HCT116 (cell line): ENCODE data around the gene OPRL1. TPM values are rescaled to one million over a fixed set of nuclear protein-coding genes. Genes with fewer than 3 reads are reported as not detected.

ENCODE experiments used
- ATAC-seq: fragments of 200-7000 bp; cut with Tn5 transposase; 2 replicates; pipeline ENCODE4 v1.9.1; 2020; ENCODE audit warnings: mild to moderate bottlenecking, moderate library complexity
- BruUV-seq: library from RNA; stranded (reverse); fragments of 400-500 nt; replicated peaks from 2 replicates; lab custom pipeline; 2021; lab: Mats Ljungman, UMichigan
- CTCF ChIA-PET: fragments of 300-600 bp; sonication (Branson Sonifier 250); formaldehyde crosslinking; loops from one replicate; lab custom pipeline; 2021; ENCODE audit warnings: antibody characterized with exemption; lab: Charles Lee
- POLR2A ChIA-PET: fragments of 300-600, 350-600 bp; sonication (Branson Sonifier 250); formaldehyde crosslinking; loops from one replicate; lab custom pipeline; 2021; ENCODE audit warnings: antibody characterized with exemption; lab: Charles Lee
- RAD21 ChIA-PET, 2 experiments: fragments of 300-600 bp; sonication (Branson Sonifier 250); formaldehyde crosslinking; loops; one replicate each; lab custom pipeline; 2023; ENCODE audit warnings: low total read pairs in 2 of 2; ENCODE audit not compliant: uncharacterized antibody in 2 of 2, unreplicated experiment in 2 of 2, low non-redundant PET in 1 of 2; lab: Charles Lee
- DNase-seq: peaks from one replicate; pipeline ENCODE4 v3.0.0-alpha.2; 2010; ENCODE audit warnings: low read depth, low spot score
- H2AFZ ChIP-seq: fragments of 200-600 bp; shearing (Covaris generic), sonication (generic); 2 replicates; pipeline ENCODE4 v1.6.1; 2017; ENCODE audit warnings: low read depth, mixed run types, mixed read lengths, antibody characterized with exemption, low read length; ENCODE audit not compliant: poor library complexity, severe bottlenecking
- H3K27ac ChIP-seq: 2 replicates; pipeline ENCODE4 v1.5.1; 2012; ENCODE audit warnings: low read depth, low read length
- H3K27me3 ChIP-seq: fragments of 200-600 bp; sonication (generic); 2 replicates; pipeline ENCODE4 v1.6.1; 2016; ENCODE audit warnings: mixed run types, low read length, mixed read lengths; ENCODE audit not compliant: insufficient read depth
- H3K36me3 ChIP-seq, 2 experiments: fragments of 200-500 bp in 1 of 2; fragments of 200-600 bp in 1 of 2; sonication (Bioruptor generic) in 1 of 2; sonication (generic) in 1 of 2; 2 replicates each; pipeline versions ENCODE4 v1.5.1 to v1.6.1; 2014 to 2016; ENCODE audit warnings: low read length in 2 of 2, inconsistent platforms in 1 of 2, mixed read lengths in 1 of 2, mixed run types in 1 of 2; ENCODE audit not compliant: insufficient read depth in 2 of 2, control insufficient read depth in 1 of 2
- H3K4me1 ChIP-seq, 2 experiments: fragments of 200-600 bp in 1 of 2; sonication (generic) in 1 of 2; 2 replicates each; pipeline versions ENCODE4 v1.5.1 to v1.6.1; 2012 to 2017; ENCODE audit warnings: low read length in 2 of 2, inconsistent platforms in 1 of 2, mild to moderate bottlenecking in 1 of 2, mixed read lengths in 1 of 2, mixed run types in 1 of 2, moderate library complexity in 1 of 2; ENCODE audit not compliant: insufficient read depth in 2 of 2, control insufficient read depth in 1 of 2
- H3K4me2 ChIP-seq: fragments of 200-600 bp; sonication (generic); 2 replicates; pipeline ENCODE4 v1.6.1; 2017; ENCODE audit warnings: mixed run types, low read length, mixed read lengths
- H3K4me3 ChIP-seq, 2 experiments: fragments of 200-600 bp in 1 of 2; sonication (generic) in 1 of 2; replicated peaks in 1 of 2; 2 replicates each; pipeline ENCODE4 v1.5.1; 2011 to 2016; ENCODE audit warnings: low read length in 2 of 2, control low read depth in 1 of 2, low read depth in 1 of 2, mild to moderate bottlenecking in 1 of 2, mixed read lengths in 1 of 2, mixed run types in 1 of 2
- H3K79me2 ChIP-seq: fragments of 200-600 bp; sonication (generic); 2 replicates; pipeline ENCODE4 v1.6.1; 2017; ENCODE audit warnings: mild to moderate bottlenecking, mixed run types, low read length, moderate library complexity, mixed read lengths; ENCODE audit not compliant: insufficient read depth
- H3K9ac ChIP-seq: fragments of 200-600 bp; sonication (generic); 2 replicates; pipeline ENCODE4 v1.6.1; 2016; ENCODE audit warnings: low read length, mixed read lengths
- H3K9me2 ChIP-seq: fragments of 200-600 bp; sonication (generic), shearing (Covaris generic); 2 replicates; pipeline ENCODE4 v1.6.1; 2017; ENCODE audit warnings: mixed run types, mild to moderate bottlenecking, moderate library complexity; ENCODE audit not compliant: insufficient read depth
- H3K9me3 ChIP-seq, 2 experiments: fragments of 200-500 bp in 1 of 2; fragments of 200-600 bp in 1 of 2; sonication (Bioruptor generic) in 1 of 2; sonication (generic) in 1 of 2; 2 replicates each; pipeline ENCODE4 v1.6.1; 2014 to 2017; ENCODE audit warnings: low read length in 2 of 2, mixed read lengths in 2 of 2, inconsistent platforms in 1 of 2, low read depth in 1 of 2, mild to moderate bottlenecking in 1 of 2, mixed run types in 1 of 2, moderate library complexity in 1 of 2; ENCODE audit not compliant: control insufficient read depth in 1 of 2, insufficient read depth in 1 of 2
- H4K20me1 ChIP-seq: fragments of 200-600 bp; sonication (generic), shearing (Covaris generic); 2 replicates; pipeline ENCODE4 v1.6.1; 2017; ENCODE audit warnings: mixed run types, mild to moderate bottlenecking, moderate library complexity; ENCODE audit not compliant: insufficient read depth
- ATF3 ChIP-seq: IDR thresholded peaks from 2 replicates; pipeline ENCODE4 v1.6.1; 2012
- CEBPB ChIP-seq: IDR thresholded peaks from 2 replicates; pipeline ENCODE4 v1.6.1; 2012; ENCODE audit warnings: low read depth
- EGR1 ChIP-seq: IDR thresholded peaks from 2 replicates; pipeline ENCODE4 v1.6.1; 2012; ENCODE audit warnings: low read depth
- ELF1 ChIP-seq: IDR thresholded peaks from 2 replicates; pipeline ENCODE4 v1.6.1; 2012; ENCODE audit warnings: low read depth, borderline replicate concordance
- EZH2 ChIP-seq: fragments of 200-600 bp; sonication (generic); IDR thresholded peaks from 2 replicates; pipeline ENCODE4 v1.6.1; 2017; ENCODE audit warnings: antibody characterized with exemption, mixed run types
- EZH2phosphoT487 ChIP-seq: fragments of 200-600 bp; IDR thresholded peaks from 2 replicates; pipeline ENCODE4 v1.6.1; 2018; ENCODE audit warnings: antibody characterized with exemption, borderline replicate concordance
- FOSL1 ChIP-seq: IDR thresholded peaks from 2 replicates; pipeline ENCODE4 v1.6.1; 2012; ENCODE audit warnings: low read depth
- JUND ChIP-seq: IDR thresholded peaks from 2 replicates; pipeline ENCODE4 v1.6.1; 2012
- POLR2A ChIP-seq: IDR thresholded peaks from 2 replicates; pipeline ENCODE4 v1.7.0; 2011; ENCODE audit warnings: borderline replicate concordance; ENCODE audit not compliant: insufficient read depth, insufficient read length; ENCODE audit errors: extremely low read depth
- RAD21 ChIP-seq: IDR thresholded peaks from 2 replicates; pipeline ENCODE4 v1.6.1; 2012; ENCODE audit warnings: low read depth, mild to moderate bottlenecking
- SIN3A ChIP-seq: IDR thresholded peaks from 2 replicates; pipeline ENCODE4 v1.6.1; 2012; ENCODE audit warnings: low read depth
- intact Hi-C: fragments of 100-400 bp; cut with micrococcal nuclease; formaldehyde crosslinking; loops from 2 replicates; pipeline ENCODE4 v1.10.0; 2022
- total RNA-seq: library from RNA; stranded (reverse); gene quantifications from one replicate; pipeline ENCODE4 v1.2.1, GENCODE V29; 2021; ENCODE audit not compliant: unreplicated experiment

The OPRL1 gene
- total RNA-seq, 1 experiment from 2014 or later, result 1.6 TPM

- BruUV-seq, result no TSS peak
- H3K9me3 ChIP-seq, result no peaks in the 10 kb centered on the region
- TF ChIP-seq ATF3 (no peak), EZH2 (no peak), ELF1 (no peak), CEBPB (no peak)
- TF ChIP-seq, all 23 proteins: peak for 0
- Histone ChIP-seq H3K36me3 (no peaks in the 10 kb centered on the region), H3K9ac (no peak overlapping the region), H3K9me2 (no peaks in the 10 kb centered on the region), H3K4me3 (no peak overlapping the region), H3K27ac (no peak overlapping the region), H3K27me3 (no peaks in the 10 kb centered on the region), H4K20me1 (no peaks in the 10 kb centered on the region), H3K4me1 (peaks cover 9 to 14% of the 10 kb centered on the region in 2 experiments), H2AFZ (no peak overlapping the region), H3K4me2 (no peak overlapping the region), H3K79me2 (peaks cover 9% of the 10 kb centered on the region; the same call in 1 of the 2 replicates)
- ChIA-PET POLR2A (no interaction called here), CTCF (no interaction called here), RAD21 (no interaction called here)
- intact Hi-C loops, result no loop called here
- DNase-seq (no peak), ATAC-seq (no peak)
These were observed 5.6 kb upstream of the OPRL1 start for GRCh38 chr20:64074184-64074789.

- H3K9me2 ChIP-seq, result no peaks in the 10 kb centered on the region
- H3K4me2 ChIP-seq, result no peak overlapping the region
- ChIA-PET RAD21 (no interaction called here), POLR2A (no interaction called here), CTCF (interaction anchor here (0.6 kb wide), 1 partner anchor 533 kb away, joined by 7 read pairs; no protein-coding TSS in a partner anchor)
- no TSS peak for BruUV-seq
- H3K27me3 ChIP-seq, result no peaks in the 10 kb centered on the region
- no peak overlapping the region for H3K9ac ChIP-seq
- no peaks in the 10 kb centered on the region for H3K36me3 ChIP-seq
- no peak overlapping the region for H3K4me3 ChIP-seq
- TF ChIP-seq JUND, result no peak
- no peak for TF ChIP-seq POLR2A
- no peak for TF ChIP-seq EZH2phosphoT487
- no peak for TF ChIP-seq SIN3A
- no peak for TF ChIP-seq EGR1
- TF ChIP-seq RAD21, result no peak
- no peak for TF ChIP-seq FOSL1
- TF ChIP-seq ATF3, result no peak
- no peak overlapping the region for H3K27ac ChIP-seq
- no peaks in the 10 kb centered on the region for H4K20me1 ChIP-seq
- ATAC-seq (no peak), DNase-seq (no peak)
- no peak overlapping the region for H2AFZ ChIP-seq
- H3K9me3 ChIP-seq, result no peaks in the 10 kb centered on the region
- H3K79me2 ChIP-seq, result peaks cover 9% of the 10 kb centered on the region; the same call in 1 of the 2 replicates
- peaks cover 9 to 14% of the 10 kb centered on the region in 2 experiments for H3K4me1 ChIP-seq
- intact Hi-C loops, result no loop called here
These were observed 4.9 kb upstream of the OPRL1 start for GRCh38 chr20:64074963-64075362.
